ENCODE data around the gene ZNF552. TPM values are rescaled to one million over a fixed set of nuclear protein-coding genes. Genes with fewer than 3 reads are reported as not detected.
A peak's percentile ranks its signal among the peaks of the same experiment; 100 is the strongest.

The ZNF552 gene
- total and polyA plus RNA-seq, 2 of the 13 experiments (the other 11 are each of a cell fraction or from before 2014, with no cell fraction given), result 8.1 to 16.6 TPM

GRCh38 chr19:57819475-57820148, 4.9 kb upstream of the ZNF552 start (continued):
- TF ChIP-seq HNRNPUL1 (IDR thresholded peaks at IDR 0.05; ENCODE audit: low read depth, low read length) (no peak), PCBP2 (optimal IDR thresholded peaks at IDR 0.05; ENCODE audit: low read depth, low read length, poor library complexity, severe bottlenecking) (no peak), ZNF788 (CRISPR knock-in tag; IDR thresholded peaks at IDR 0.05; ENCODE audit: borderline replicate concordance) (no peak), MED8 (CRISPR knock-in tag; IDR thresholded peaks at IDR 0.05; ENCODE audit: insufficient replicate concordance) (no peak), ZMYM4 (CRISPR knock-in tag; IDR thresholded peaks at IDR 0.05) (peak; percentile 77), ZNF670 (CRISPR knock-in tag; IDR thresholded peaks at IDR 0.05; ENCODE audit: borderline replicate concordance) (no peak), ZBTB1 (CRISPR knock-in tag; IDR thresholded peaks at IDR 0.05; ENCODE audit: borderline replicate concordance) (no peak), ZIK1 (CRISPR knock-in tag; IDR thresholded peaks at IDR 0.05; ENCODE audit: borderline replicate concordance, low read depth) (0 out of 2 replicates have a peak, but pooled peaks have one; percentile 38), ARNTL (CRISPR knock-in tag; IDR thresholded peaks at IDR 0.05) (no peak), MATR3 (CRISPR knock-in tag; IDR thresholded peaks at IDR 0.05) (no peak), ZNF781 (CRISPR knock-in tag; IDR thresholded peaks at IDR 0.05; ENCODE audit: borderline replicate concordance, not compliant biosample characterization) (peak; percentile 77), ZNF441 (CRISPR knock-in tag; IDR thresholded peaks at IDR 0.05; ENCODE audit: borderline replicate concordance) (no peak), ZMYM2 (CRISPR knock-in tag; IDR thresholded peaks at IDR 0.05) (peak; percentile 67; the same call in 1 of the 2 replicates), ZNF878 (CRISPR knock-in tag; IDR thresholded peaks at IDR 0.05) (peak; percentile 71), TAF1 (CRISPR knock-in tag; IDR thresholded peaks at IDR 0.05) (peak; percentile 83), TGIF2 (CRISPR knock-in tag; IDR thresholded peaks at IDR 0.05) (peak; percentile 65; the same call in 1 of the 2 replicates), MAFK (conservative IDR thresholded peaks at IDR 0.05 in 1 of 2, IDR thresholded peaks at IDR 0.05 in 1 of 2; ENCODE audit: low read length in 2 of 2) (no peak)
- TF ChIP-seq, protein P1, sequence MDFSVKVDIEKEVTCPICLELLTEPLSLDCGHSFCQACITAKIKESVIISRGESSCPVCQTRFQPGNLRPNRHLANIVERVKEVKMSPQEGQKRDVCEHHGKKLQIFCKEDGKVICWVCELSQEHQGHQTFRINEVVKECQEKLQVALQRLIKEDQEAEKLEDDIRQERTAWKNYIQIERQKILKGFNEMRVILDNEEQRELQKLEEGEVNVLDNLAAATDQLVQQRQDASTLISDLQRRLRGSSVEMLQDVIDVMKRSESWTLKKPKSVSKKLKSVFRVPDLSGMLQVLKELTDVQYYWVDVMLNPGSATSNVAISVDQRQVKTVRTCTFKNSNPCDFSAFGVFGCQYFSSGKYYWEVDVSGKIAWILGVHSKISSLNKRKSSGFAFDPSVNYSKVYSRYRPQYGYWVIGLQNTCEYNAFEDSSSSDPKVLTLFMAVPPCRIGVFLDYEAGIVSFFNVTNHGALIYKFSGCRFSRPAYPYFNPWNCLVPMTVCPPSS (IDR thresholded peaks at IDR 0.05), result no peak
- TF ChIP-seq, protein P2, sequence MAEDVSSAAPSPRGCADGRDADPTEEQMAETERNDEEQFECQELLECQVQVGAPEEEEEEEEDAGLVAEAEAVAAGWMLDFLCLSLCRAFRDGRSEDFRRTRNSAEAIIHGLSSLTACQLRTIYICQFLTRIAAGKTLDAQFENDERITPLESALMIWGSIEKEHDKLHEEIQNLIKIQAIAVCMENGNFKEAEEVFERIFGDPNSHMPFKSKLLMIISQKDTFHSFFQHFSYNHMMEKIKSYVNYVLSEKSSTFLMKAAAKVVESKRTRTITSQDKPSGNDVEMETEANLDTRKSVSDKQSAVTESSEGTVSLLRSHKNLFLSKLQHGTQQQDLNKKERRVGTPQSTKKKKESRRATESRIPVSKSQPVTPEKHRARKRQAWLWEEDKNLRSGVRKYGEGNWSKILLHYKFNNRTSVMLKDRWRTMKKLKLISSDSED (CRISPR knock-in tag; IDR thresholded peaks at IDR 0.05), result no peak
- TF ChIP-seq, protein P3, sequence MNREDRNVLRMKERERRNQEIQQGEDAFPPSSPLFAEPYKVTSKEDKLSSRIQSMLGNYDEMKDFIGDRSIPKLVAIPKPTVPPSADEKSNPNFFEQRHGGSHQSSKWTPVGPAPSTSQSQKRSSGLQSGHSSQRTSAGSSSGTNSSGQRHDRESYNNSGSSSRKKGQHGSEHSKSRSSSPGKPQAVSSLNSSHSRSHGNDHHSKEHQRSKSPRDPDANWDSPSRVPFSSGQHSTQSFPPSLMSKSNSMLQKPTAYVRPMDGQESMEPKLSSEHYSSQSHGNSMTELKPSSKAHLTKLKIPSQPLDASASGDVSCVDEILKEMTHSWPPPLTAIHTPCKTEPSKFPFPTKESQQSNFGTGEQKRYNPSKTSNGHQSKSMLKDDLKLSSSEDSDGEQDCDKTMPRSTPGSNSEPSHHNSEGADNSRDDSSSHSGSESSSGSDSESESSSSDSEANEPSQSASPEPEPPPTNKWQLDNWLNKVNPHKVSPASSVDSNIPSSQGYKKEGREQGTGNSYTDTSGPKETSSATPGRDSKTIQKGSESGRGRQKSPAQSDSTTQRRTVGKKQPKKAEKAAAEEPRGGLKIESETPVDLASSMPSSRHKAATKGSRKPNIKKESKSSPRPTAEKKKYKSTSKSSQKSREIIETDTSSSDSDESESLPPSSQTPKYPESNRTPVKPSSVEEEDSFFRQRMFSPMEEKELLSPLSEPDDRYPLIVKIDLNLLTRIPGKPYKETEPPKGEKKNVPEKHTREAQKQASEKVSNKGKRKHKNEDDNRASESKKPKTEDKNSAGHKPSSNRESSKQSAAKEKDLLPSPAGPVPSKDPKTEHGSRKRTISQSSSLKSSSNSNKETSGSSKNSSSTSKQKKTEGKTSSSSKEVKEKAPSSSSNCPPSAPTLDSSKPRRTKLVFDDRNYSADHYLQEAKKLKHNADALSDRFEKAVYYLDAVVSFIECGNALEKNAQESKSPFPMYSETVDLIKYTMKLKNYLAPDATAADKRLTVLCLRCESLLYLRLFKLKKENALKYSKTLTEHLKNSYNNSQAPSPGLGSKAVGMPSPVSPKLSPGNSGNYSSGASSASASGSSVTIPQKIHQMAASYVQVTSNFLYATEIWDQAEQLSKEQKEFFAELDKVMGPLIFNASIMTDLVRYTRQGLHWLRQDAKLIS (CRISPR knock-in tag; IDR thresholded peaks at IDR 0.05), result no peak
- TF ChIP-seq, protein P4, sequence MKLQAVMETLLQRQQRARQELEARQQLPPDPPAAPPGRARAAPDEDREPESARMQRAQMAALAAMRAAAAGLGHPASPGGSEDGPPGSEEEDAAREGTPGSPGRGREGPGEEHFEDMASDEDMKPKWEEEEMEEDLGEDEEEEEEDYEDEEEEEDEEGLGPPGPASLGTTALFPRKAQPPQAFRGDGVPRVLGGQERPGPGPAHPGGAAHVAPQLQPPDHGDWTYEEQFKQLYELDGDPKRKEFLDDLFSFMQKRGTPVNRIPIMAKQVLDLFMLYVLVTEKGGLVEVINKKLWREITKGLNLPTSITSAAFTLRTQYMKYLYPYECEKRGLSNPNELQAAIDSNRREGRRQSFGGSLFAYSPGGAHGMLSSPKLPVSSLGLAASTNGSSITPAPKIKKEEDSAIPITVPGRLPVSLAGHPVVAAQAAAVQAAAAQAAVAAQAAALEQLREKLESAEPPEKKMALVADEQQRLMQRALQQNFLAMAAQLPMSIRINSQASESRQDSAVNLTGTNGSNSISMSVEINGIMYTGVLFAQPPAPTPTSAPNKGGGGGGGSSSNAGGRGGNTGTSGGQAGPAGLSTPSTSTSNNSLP (IDR thresholded peaks at IDR 0.05; ENCODE audit: low read depth, low read length), result peak; percentile 33; the same call in 1 of the 2 replicates
